Transverse colon (tissue), 4 donors: ENCODE results near the gene ALDH1A2. TPM values are rescaled to one million over a fixed set of nuclear protein-coding genes. Genes with fewer than 3 reads are reported as not detected.

Experiments used
- DNase-seq: peaks from one replicate; pipeline ENCODE4 v3.0.0-alpha.2; 2019
- H3K27ac ChIP-seq, 4 donors: fragments of 200-600 bp; sonication (generic); 2 replicates each; pipeline ENCODE4 v1.5.1; 2016 to 2018; ENCODE audit warnings: inconsistent platforms in 4 of 4
- H3K27me3 ChIP-seq: fragments of 200-600 bp; sonication (generic); 2 replicates; pipeline ENCODE4 v1.5.1; 2017; ENCODE audit warnings: inconsistent platforms
- H3K36me3 ChIP-seq, 4 donors: fragments of 200-600 bp; sonication (generic); 2 replicates each; pipeline ENCODE4 v1.5.1; 2017 to 2019; ENCODE audit warnings: inconsistent platforms in 4 of 4
- H3K4me1 ChIP-seq, 4 donors: fragments of 200-600 bp; sonication (generic); 2 replicates each; pipeline ENCODE4 v1.5.1; 2017 to 2020; ENCODE audit warnings: inconsistent platforms in 4 of 4
- H3K4me3 ChIP-seq, 4 donors: fragments of 200-600 bp; sonication (generic); 1 replicate in 1 of 4; 2 replicates in 3 of 4; pipeline versions ENCODE4 v1.5.1 to v1.6.1; 2017 to 2019; ENCODE audit warnings: inconsistent platforms in 4 of 4
- H3K9me3 ChIP-seq, 2 donors: fragments of 200-600 bp; sonication (generic); 2 replicates each; pipeline ENCODE4 v1.5.1; 2017 to 2019; ENCODE audit warnings: inconsistent platforms in 2 of 2
- CTCF ChIP-seq, 5 experiments: fragments of 200-600 bp in 3 of 5; fragments of 450-650 bp in 2 of 5; sonication (generic) in 3 of 5; IDR thresholded peaks; 1 replicate in 2 of 5; 2 replicates in 3 of 5; pipeline ENCODE4 v1.5.1; 2016 to 2017; ENCODE audit warnings: antibody characterized with exemption in 5 of 5, inconsistent platforms in 3 of 5, mild to moderate bottlenecking in 2 of 5, moderate library complexity in 1 of 5
- EP300 ChIP-seq: sonication (generic); formaldehyde crosslinking; IDR thresholded peaks from one replicate; pipeline ENCODE4 v1.6.1; 2017; ENCODE audit warnings: antibody characterized with exemption, low read depth
- POLR2A ChIP-seq: fragments of 450-650 bp; IDR thresholded peaks from one replicate; pipeline ENCODE4 v1.6.1; 2016; ENCODE audit warnings: antibody characterized with exemption, mild to moderate bottlenecking, moderate library complexity
- POLR2AphosphoS5 ChIP-seq, 3 donors: sonication (generic); formaldehyde crosslinking; IDR thresholded peaks; one replicate each; pipeline ENCODE4 v1.6.1; 2016; ENCODE audit warnings: antibody characterized with exemption in 3 of 3
- WGBS, 2 donors: methylation state at CpG; one replicate each; pipeline ENCODE4 v1.1.5; 2018; ENCODE audit warnings: low coverage in 1 of 2; 5-methylcytosine and 5-hydroxymethylcytosine counted together
- in situ Hi-C, 4 donors: fragments of 200-750 bp; cut with MboI; loops; one replicate each; pipeline versions ENCODE4 v1.15.0 to v1.15.1; 2017; ENCODE audit warnings: low sequenced_read_pairs in 3 of 4, low pct_ligation_motif_present in 1 of 4, low pct_unique_long_range_greater_than_20kb in 1 of 4
- intact Hi-C: fragments of 100-400 bp; cut with DNase I; formaldehyde crosslinking; loops from one replicate; pipeline ENCODE4 v1.15.1; 2023; ENCODE audit warnings: low total_unique reads
- total RNA-seq, 4 donors: library from RNA; depleted of rRNA; stranded (reverse); fragments of >200 nt; gene quantifications; one replicate each; pipeline ENCODE4 v1.1.0, GENCODE V29; 2016

Gene ALDH1A2
- total RNA-seq, 4 donors from 2014 or later = 0.68 to 4.9 (median 1.7) TPM; not detected in 1

- in situ Hi-C loops (no loop called here), intact Hi-C loops (loop anchor here (5.0 kb wide), 1 partner anchor 1383 kb away; no protein-coding TSS in a partner anchor)
- H3K4me1 ChIP-seq = peaks cover 0 to 6% (median 3%) of the 10 kb centered on the region in 4 donors
- peaks cover 15% of the 10 kb centered on the region for H3K27me3 ChIP-seq
- no peaks in the 10 kb centered on the region for H3K36me3 ChIP-seq
- no peak overlapping the region for H3K4me3 ChIP-seq
- DNase-seq = no peak
- TF ChIP-seq CTCF (IDR thresholded peaks at IDR 0.05) (no peak), POLR2A (no peak), EP300 (no peak), POLR2AphosphoS5 (IDR thresholded peaks at IDR 0.05) (no peak)
- no peak overlapping the region for H3K27ac ChIP-seq
- no peaks in the 10 kb centered on the region for H3K9me3 ChIP-seq
- WGBS, 2 donors = 38 to 57% methylated on average over 3 of the region's 3 CpGs
These were observed 71.1 kb downstream of the ALDH1A2 start for GRCh38 chr15:57994221-57995049.

GRCh38 chr15:57993409-57994145 lies 71.9 kb downstream of the ALDH1A2 start:
- peaks cover 0 to 6% (median 3%) of the 10 kb centered on the region in 4 donors for H3K4me1 ChIP-seq

GRCh38 chr15:57992761-57993355 lies 72.7 kb downstream of the ALDH1A2 start:
- H3K4me3 ChIP-seq = no peak overlapping the region
- WGBS, 2 donors = 72 to 78% methylated on average over 3 to 6 of the region's 6 CpGs
- intact Hi-C loops = loop anchor here (5.0 kb wide), 1 partner anchor 1384 kb away; no protein-coding TSS in a partner anchor

More at GRCh38 chr15:57993409-57994145, 71.9 kb downstream of the ALDH1A2 start:
- no peaks in the 10 kb centered on the region for H3K9me3 ChIP-seq
- WGBS, 2 donors = 55 to 69% methylated on average over 3 of the region's 3 CpGs
- H3K27ac ChIP-seq = no peak overlapping the region
- in situ Hi-C loops (no loop called here), intact Hi-C loops (loop anchor here (5.0 kb wide), 1 partner anchor 1384 kb away; no protein-coding TSS in a partner anchor)
- no peak overlapping the region for H3K4me3 ChIP-seq
- DNase-seq = no peak
- H3K27me3 ChIP-seq = peaks cover 15% of the 10 kb centered on the region
- no peak for TF ChIP-seq POLR2A
- no peak for TF ChIP-seq CTCF (IDR thresholded peaks at IDR 0.05)
- no peak for TF ChIP-seq POLR2AphosphoS5 (IDR thresholded peaks at IDR 0.05)
- TF ChIP-seq EP300 = no peak
- H3K36me3 ChIP-seq = no peaks in the 10 kb centered on the region

More at GRCh38 chr15:57992761-57993355, 72.7 kb downstream of the ALDH1A2 start:
- Histone ChIP-seq H3K4me1 (peaks cover 0 to 6% (median 3%) of the 10 kb centered on the region in 4 donors), H3K27me3 (peaks cover 10% of the 10 kb centered on the region), H3K36me3 (no peaks in the 10 kb centered on the region), H3K27ac (no peak overlapping the region), H3K9me3 (no peaks in the 10 kb centered on the region)
- TF ChIP-seq POLR2AphosphoS5 (IDR thresholded peaks at IDR 0.05) (no peak), CTCF (IDR thresholded peaks at IDR 0.05) (no peak), EP300 (no peak), POLR2A (no peak)
- no peak for DNase-seq
- in situ Hi-C loops = no loop called here
